Brain microvascular endothelial cell (primary cell): ENCODE results near the gene SLC10A7.

Source experiments
- DNase-seq: peaks from one replicate; pipeline ENCODE4 v3.0.0-alpha.2; 2020
- H3K27ac ChIP-seq: fragments of 250-450 bp; sonication (Bioruptor Pico); 2 replicates; pipeline ENCODE4 v1.5.1; 2020; ENCODE audit warnings: mild to moderate bottlenecking, moderate library complexity
- H3K27me3 ChIP-seq: fragments of 250-450 bp; sonication (Bioruptor Pico); replicated peaks from 2 replicates; pipeline ENCODE4 v1.5.1; 2020; ENCODE audit warnings: mild to moderate bottlenecking
- H3K36me3 ChIP-seq: fragments of 250-450 bp; sonication (Bioruptor Pico); replicated peaks from 2 replicates; pipeline ENCODE4 v1.5.1; 2020; ENCODE audit warnings: mild to moderate bottlenecking
- H3K4me3 ChIP-seq: 2 replicates; pipeline ENCODE4 v1.5.1; 2011; ENCODE audit warnings: low read depth, mild to moderate bottlenecking, control low read depth, low read length, moderate library complexity
- in situ Hi-C: cut with HindIII; loops from 2 replicates; pipeline ENCODE4 v1.10.0; 2017; ENCODE audit warnings: low sequenced_read_pairs, low pct_ligation_motif_present
- TF ChIP-seq, protein P1 (sequence below): IDR thresholded peaks from 2 replicates; pipeline ENCODE4 v1.5.1; 2011; ENCODE audit warnings: low read depth, mild to moderate bottlenecking, moderate library complexity, low read length, control low read depth, inconsistent platforms; ENCODE audit errors: missing control alignments

Gene SLC10A7

DNA sequence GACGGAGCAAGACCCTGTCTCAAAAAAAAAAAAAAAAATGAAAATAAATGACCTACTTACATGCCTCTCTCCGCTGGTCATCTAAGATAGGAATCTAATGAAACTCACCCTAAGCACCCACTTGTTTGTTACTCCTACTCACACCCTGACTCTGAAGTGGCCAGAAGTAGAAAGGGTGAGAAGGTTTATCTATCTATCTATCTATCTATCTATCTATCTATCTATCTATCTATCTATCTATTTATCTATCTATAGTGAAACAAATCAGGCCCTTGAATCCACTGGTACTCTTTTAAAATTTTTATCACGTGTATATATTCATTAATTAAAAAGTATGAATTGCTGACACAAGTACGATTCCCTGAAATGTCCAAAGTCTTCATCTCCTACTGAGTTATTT lies 75.2 kb downstream of the SLC10A7 start:
- Histone ChIP-seq H3K4me3 (no peak overlapping the region), H3K27me3 (no peaks in the 10 kb centered on the region), H3K36me3 (no peaks in the 10 kb centered on the region), H3K27ac (no peak overlapping the region)
- no peak for DNase-seq
- in situ Hi-C loops = no loop called here
- TF ChIP-seq, protein P1, sequence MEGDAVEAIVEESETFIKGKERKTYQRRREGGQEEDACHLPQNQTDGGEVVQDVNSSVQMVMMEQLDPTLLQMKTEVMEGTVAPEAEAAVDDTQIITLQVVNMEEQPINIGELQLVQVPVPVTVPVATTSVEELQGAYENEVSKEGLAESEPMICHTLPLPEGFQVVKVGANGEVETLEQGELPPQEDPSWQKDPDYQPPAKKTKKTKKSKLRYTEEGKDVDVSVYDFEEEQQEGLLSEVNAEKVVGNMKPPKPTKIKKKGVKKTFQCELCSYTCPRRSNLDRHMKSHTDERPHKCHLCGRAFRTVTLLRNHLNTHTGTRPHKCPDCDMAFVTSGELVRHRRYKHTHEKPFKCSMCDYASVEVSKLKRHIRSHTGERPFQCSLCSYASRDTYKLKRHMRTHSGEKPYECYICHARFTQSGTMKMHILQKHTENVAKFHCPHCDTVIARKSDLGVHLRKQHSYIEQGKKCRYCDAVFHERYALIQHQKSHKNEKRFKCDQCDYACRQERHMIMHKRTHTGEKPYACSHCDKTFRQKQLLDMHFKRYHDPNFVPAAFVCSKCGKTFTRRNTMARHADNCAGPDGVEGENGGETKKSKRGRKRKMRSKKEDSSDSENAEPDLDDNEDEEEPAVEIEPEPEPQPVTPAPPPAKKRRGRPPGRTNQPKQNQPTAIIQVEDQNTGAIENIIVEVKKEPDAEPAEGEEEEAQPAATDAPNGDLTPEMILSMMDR = no peak

DNA sequence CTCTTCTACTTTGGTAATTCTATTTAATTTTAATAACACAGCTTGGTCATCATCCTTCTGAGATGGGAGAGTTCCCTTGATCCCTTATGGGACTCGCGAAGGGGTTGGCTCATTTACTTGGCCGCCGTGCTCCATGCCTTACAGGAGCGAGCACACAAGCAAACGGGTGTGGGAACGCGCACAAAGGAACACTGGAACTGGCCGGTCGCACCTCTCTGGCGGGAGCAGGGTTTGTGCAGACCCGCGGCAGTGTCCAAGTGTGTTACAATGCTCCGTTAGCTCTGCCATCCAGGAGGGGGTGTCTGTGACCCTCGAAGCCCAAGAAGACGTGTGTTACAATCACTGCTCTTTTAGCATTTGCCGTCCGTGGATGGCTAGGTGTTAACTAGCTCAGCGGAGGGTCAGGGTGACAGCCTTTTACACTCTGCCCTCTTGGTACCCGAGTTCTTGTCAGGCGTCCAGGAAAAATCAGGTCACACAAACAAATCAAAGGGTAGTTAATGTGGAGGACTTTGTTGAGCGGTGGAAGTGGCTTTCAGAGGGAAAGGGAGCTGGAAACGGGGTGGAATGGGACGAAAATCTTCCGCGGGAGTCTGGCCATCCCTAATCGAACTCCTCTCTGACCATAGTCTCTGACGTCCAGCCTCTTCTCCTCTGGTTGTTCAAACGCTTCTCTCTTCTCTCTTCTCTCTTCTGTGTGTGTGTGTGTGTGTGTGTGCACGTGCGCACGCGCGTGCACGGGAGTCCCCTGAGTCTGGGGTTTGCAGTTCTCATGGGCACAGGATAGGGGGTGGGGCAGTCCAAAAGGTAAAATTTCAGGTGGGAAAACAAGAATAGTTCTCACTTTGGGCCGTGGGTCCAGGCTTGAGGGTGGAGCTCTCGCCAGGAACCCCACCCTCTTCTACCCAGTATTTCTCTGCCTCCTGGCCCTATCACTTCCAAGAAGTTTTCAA lies 76.3 kb downstream of the SLC10A7 start:
- Histone ChIP-seq H3K4me3 (no peak overlapping the region), H3K27ac (no peak overlapping the region), H3K27me3 (no peaks in the 10 kb centered on the region), H3K36me3 (no peaks in the 10 kb centered on the region)
- in situ Hi-C loops = no loop called here
- DNase-seq = no peak
- TF ChIP-seq, protein P1 = no peak

DNA sequence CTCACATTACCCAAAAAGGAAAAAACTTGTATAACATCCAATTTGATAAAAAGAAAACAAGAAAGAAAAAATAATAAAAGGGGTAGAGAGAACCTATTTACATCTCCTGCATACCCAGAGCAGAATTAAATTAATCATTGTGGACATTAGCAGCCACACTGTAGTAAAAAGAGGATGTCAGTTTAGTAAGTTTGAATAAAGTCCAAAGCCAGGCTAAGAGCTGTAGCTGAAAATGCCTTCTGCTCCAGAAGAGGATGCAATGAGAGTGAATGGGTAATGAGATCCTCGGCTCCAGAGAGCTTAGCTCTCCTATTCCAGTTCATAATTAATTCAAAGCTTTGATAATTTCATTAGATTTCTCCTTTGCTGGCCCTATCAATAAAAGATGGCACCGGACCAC lies 78.2 kb downstream of the SLC10A7 start:
- DNase-seq = no peak
- Histone ChIP-seq H3K36me3 (no peaks in the 10 kb centered on the region), H3K27me3 (no peaks in the 10 kb centered on the region), H3K27ac (no peak overlapping the region), H3K4me3 (no peak overlapping the region)
- in situ Hi-C loops = no loop called here
- TF ChIP-seq, protein P1 = no peak

DNA sequence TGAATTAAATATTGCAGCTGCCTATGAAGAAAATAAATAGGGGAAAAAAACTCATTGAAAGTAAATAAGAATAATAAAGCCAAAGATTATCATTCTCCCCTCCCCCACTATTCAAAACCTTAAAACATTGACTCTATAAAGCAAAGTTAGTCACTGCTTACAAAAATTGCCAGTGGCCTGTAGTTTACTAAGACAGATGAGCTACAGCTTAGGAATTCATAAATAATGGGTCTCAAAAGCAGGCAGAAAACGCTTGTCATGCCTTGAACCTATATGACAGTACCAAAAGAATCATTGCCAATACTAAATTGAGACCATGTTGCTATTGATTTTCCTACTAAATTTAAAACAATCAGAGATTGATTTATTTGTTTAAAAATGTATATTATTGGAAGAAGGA lies 78.9 kb downstream of the SLC10A7 start:
- peak; percentile 43 for DNase-seq
- Histone ChIP-seq H3K27ac (peak overlapping the region; percentile 12), H3K36me3 (no peaks in the 10 kb centered on the region), H3K27me3 (no peaks in the 10 kb centered on the region), H3K4me3 (no peak overlapping the region)
- in situ Hi-C loops = no loop called here
- TF ChIP-seq, protein P1 = no peak

DNA sequence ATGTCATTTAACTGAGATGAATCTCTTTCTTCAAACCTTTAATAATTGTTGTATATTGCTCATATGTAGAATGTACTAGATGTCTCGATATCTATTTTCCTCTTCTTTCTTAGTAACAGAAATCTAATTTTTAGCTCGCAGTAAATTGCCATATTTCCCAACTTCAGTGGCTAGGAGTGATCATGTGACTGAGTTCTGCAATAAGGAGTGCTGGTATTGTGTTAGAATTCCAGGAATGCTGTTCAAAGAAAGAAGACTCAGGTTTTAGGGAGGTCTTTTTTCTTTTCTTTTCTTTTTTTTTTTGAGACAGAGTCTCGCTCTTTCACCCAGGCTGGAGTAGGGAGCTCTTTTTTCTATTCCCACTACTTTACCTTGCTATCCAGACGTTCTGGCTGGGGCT lies 81.7 kb downstream of the SLC10A7 start:
- TF ChIP-seq, protein P1 = no peak
- H3K27ac ChIP-seq = no peak overlapping the region
- DNase-seq = no peak
- no peaks in the 10 kb centered on the region for H3K27me3 ChIP-seq
- H3K4me3 ChIP-seq = no peak overlapping the region
- in situ Hi-C loops = no loop called here
- no peaks in the 10 kb centered on the region for H3K36me3 ChIP-seq
